SIG-M5 treated with dmso at 0.1 percent for 504 hours (cell line): Measurements from ENCODE around the gene TRABD2B.

Experiments used
- DNase-seq: peaks from one replicate; lab custom pipeline; 2025; ENCODE audit not compliant: unreplicated experiment; lab: John Stamatoyannopoulos, UW

Gene TRABD2B

DNA sequence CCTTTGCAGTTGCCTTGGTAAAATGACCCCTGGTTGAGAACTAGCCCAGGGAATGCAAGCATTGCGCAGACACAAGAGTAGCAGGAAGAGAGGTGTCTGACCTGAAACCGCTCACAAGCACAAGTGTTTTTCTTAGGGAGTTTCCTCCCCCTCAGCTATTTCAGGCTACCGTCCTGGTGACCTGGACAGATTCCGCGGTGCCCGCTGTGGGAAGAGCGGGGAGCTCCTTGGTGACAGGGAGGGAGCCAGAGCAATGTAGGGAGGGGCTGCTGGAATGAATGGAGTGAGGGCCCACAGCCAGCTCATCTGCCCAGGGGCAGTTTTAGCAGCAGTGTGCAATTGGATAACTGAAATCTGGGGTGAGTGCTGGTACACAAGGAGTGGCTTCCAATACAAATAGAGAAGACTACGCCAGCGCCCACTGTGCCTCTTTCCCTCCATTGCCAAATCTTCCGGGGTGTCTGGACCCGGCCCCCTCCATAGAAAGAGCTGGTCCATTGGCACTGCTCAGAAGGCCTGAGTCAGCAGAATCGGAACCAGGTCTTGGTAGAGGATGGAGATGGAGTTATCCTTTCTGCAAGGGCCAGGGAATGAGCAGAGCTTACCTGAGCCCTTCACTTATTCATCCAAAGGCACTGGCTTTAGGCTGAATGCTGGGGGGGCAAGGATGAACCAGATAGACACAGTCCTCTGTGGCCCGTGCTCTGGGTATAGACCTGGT, 82.8 kb downstream of the TRABD2B start:
- no peak for DNase-seq

DNA sequence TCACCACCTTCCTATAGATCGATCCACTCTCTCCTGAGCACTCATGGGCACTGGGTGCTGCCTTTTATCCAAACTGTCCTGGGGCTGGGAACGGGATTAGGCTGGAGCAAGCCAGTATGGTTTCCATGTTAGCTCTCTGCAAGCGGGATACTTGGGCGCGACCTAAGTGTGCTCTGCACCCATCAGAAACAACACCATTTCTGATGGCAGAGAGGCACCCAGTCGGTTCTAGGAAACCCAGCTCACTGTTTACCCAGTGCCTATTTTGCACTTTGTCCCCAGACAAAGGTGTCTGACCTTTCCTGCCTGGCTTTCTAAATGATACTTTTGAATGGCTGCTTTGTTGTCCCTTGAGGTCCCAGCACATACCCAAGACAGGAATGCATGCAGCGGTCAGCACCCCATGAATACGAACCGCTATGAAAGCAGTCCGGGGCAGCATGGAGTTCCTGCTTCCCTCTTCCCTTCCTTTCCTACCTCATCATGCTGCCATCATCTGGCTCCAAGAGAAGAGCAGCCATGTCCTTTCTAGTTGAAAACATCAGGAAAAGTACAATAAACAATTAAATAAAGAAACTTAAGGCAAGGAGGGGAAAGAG, 83.9 kb downstream of the TRABD2B start:
- DNase-seq = no peak

DNA sequence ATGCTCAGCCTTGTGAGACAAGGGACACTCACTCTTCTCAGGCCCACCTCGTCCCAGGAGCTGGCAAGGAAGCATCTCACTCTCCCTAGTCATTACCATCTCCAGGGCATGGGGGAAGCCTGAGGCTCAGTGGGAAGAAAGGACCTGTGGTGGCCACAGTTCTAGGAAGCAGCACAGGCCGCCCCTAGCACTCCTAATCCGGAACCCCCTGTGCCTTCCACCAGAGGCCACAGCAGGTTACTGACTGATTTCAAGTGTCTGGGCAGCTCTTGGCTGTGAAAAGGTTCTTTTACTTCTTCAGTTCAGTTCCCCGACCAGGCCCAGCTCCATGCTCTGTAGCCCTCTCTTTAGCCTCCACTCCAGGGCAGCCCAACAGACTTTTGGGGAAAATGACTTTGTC, 84.4 kb downstream of the TRABD2B start:
- no peak for DNase-seq

DNA sequence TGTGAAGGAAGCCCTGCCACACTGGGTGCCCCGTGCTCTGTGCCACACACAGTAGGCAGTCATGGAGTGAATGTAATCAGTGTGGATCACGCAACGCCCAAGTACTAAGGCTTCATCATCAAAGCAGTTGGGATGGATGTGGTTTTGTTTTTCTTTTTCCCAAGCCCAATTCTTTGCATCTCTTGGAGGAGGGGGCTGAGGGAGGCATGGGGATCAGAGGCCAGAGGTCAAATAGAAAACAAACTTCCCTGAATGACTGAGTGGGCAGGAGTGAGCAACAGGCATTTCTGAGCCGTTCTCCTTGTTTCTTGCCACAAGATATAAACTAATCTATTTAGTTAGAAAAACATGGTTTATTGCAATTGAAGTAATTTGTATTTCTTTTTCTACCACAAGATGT, 85.3 kb downstream of the TRABD2B start:
- DNase-seq = no peak

DNA sequence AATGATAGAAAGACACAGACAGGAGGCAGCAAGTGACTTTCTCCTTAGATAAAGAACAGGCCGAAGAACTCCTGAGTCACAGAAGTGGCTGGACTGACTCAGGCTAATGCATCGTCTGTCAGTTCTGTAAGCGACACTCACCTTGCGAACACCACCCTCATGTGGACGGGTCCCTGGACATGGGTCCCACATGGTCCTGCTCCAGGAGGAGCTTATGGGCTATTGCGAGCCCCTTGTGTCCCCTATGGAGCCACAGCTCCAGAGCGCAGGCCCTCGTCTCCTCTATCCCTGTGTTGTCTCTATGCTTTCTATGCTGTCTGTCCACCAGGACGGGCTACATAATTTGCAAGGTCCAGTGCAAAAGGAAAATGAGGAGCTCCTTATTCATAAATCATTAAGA, 85.8 kb downstream of the TRABD2B start:
- DNase-seq = no peak

DNA sequence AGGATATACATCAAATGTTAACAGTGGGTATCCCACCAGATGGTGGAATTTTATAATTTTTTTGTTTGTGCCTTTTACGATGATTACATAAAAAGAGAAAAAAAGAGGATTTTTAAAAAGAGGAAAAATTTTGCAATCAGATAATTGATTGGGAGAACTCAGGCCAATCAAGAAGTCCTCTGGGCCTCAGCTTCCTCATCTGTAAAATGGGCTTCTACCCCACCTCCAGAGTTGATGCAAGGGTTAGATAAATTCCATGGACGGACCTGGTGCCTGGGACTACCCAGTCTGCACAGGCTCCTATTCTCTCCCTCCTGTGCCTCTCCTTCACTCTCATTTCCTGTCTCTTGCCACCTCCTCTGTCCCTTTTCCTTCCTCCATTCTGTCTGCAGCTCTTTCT, 88.9 kb downstream of the TRABD2B start:
- DNase-seq = no peak

DNA sequence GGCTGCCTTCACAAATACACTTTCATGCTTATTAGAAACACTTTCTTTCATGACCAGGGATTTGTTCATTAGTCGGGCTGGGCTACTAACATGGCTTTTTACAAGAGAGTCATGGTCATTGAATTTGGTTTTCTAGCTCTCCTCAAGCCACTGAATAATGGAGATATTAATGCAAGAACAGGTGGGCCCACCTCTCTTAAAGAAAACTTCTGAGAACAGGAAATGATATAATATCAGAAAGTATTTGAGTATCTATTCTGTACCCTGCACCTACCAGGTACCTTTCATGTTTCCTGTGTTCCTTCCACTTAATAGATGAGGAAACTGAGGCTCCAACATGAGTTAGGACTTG, 90.0 kb downstream of the TRABD2B start:
- DNase-seq = no peak

DNA sequence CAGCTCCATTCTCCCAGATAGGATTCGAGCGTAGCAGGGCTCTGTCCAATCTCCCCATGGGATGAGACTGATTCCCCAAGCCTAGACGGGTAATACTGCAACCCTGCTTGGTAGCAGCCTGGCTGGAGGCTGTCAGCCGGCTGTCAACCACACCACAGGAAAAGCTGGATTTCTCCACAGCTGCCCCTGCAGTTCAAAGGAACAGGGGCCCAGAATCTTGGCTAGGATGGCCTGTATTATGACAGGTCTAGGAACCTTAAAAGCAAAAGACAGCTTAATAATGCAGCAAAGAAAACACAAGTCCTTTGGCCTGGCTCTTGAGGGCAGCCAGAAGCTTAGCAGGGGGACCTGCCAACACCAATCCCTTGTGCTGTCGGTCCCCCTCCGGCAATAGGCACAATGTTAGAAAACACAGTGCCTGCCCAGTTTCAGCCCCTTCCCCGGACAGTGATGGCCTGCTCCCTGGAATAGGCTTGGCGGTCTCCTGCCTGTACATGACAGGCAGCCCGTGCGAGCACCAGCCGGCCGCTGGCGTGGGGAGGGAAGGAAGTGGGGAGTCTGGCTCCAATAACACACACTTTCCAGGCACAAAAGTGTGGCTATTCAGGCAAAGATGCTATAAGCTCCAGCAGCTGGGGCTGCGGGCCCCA, 90.5 kb downstream of the TRABD2B start:
- no peak for DNase-seq

DNA sequence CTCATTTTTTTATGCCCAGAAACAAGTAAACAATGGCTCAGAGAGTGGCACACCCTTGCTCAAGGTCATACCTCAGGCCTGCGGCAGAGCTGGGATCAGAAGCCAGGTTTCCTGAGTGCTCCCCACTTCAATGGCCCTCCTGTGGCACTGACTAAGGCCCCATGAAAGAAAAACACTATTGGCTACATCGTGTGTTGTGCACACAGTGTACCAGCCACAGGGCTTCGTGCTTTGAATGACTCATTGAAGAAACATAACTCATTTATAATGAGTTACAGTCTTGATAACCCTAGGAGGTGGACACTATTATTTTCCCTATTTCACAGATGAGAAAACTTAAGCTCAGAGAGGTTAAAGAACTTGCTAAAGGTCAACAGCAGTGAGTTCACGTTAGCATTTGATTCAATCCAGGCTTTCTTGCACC, 91.2 kb downstream of the TRABD2B start:
- DNase-seq = no peak

DNA sequence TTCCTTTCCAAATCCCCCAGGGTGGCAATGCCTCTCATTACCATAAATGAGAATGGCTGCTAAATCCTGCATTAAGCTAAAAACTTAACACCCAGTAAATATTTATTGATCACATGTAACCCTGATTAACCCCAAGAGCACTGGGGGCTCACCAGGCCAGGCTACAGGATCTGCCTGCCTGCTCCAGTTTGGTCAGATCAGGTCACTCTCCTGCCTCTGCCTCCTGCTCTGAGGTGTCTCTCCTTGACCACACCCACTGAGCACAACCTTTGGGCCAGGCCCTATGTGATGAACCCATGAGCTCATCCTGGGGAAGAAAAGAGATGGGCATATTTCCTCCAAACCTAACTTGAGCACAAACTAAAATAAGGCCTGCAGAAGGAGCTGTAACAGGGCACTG, 93.5 kb downstream of the TRABD2B start:
- no peak for DNase-seq

DNA sequence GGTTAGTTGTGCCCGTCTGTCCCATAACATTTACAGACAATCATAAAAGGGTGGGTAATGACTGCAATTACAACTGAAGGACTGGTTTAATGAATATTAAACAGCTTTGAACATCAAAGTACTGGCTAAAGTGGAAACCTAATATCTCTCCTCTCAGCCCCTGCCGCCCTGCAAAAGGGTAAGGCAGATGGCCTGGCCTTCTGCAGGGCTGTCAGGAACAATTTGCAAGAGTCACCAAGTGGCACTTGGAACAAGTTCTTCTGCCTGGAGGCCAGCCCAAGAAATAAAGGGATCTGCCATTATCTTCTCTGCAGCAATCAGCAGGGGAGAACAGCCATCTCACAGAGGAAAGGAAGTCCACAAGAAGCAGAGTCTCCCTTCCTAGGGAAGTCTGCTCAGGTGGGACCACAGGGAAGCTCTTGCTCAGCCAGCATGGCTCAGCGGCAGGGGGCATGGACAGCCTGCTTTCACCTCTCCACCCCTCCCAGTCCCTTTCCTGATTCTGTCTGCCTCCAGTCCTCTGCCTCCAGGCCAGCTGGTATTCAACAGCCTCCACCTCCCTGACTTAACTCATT, 96.1 kb downstream of the TRABD2B start:
- DNase-seq = no peak

DNA sequence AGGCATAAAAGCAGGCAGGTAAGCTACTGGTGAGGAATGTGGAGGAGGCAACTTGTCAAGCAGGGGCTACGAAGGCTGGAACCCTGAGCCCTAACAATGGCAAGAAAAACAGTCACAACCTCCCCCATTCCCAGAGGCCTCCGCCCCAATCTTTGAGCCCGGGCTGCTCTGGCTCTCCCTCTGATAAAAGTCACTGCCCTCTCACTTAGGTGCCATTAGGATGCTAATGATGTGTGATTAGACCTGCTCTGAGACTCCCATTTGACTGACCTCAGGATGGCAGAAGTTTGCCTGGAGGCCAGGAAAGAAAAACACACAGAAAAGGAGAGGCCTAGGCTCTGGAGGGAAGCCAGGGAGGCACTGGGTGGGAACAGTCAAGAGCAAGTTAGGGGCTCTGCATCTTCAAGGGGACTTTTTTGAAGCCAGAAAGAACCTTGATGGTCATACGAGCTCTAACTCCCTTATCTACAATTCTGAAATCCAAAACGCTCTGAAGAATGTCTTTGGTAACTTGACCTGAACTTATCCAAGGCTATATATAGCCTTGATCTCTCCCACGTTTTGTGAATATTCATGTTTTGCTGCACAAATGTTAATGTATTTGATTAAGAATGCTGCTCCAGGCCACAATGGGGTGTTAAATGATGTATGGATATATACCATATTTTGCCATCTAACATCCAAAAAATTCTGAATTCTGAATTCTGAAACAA, 98.9 kb downstream of the TRABD2B start:
- no peak for DNase-seq

DNA sequence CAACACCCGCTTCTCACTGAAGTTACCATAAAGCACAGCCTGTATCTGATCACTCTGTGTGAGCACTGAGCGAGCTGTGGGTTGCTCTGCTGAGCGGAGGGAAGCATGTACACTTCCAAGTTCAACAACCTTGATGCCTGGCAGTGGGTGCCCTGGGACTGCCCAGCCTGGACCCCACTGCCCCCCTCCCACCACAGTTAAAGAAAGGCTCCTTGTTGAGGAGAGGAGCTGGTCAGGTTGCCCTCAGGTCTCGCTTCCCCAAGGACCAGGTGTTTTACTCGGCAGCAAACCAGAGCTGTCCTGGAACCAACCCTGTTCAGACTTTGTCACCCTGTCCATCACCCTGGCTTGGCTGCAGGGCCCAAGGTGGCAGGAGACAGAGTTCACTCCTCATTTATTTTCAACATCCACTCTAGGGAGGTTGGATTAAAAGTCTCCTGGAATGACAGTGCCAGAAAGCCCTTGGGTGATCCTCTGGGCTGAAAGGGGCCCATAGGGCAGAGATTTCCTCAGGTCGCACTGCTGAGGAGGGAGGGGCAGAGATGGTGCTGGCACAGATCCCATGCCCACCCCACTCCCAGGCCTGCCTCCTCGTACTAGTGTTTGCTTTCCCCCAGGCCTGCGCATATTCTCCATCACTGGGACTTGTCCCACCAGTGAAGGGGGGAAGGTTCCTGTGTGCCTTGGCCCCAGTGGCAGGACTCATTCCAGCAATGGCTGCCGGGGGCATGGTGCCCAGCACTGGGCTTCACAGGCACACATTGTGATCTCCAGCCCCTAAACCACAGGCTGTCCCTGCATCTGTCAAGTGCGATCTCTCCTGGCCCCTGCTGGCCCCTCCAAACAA, 101.7 kb downstream of the TRABD2B start:
- DNase-seq = no peak

DNA sequence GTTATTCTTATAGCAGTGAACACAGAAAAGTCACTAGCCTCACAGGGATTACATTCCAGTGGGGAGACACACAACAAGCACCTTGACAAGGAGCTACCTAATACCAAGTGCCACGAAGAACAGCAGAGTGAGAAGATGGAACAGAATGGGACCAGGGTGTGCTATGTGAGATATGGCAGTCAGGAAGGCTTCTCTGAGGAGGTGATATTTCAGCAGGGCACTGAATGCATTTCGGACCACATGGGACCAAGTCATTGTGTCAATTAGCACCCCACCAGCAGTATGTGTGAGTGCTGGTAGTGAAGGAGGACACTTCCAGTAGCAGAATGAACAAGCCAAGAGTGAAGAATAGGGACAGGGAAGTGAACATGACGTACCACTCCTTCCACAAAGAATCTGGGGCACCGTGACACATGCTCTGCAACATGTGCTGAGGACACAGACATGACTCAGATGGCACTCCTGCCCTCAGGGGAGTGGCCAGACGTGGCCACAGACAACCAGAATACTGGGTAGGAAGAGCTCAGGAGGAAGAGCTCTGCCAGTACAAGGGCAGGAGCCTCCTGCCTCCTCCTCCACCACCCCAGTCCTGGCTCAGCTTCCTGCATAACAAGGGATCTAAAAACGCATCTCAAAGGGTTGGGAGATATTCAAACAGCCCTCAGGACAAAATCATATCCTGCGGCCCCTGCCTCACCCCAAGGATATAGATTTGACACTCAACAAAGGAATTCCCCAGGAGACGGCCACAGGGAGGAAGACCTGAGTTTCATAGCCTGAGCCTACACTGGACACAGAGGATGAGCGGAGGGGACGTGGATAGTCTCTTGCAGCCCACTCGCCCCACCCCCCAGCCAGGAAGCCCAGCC, 102.5 kb downstream of the TRABD2B start:
- peak; percentile 3 for DNase-seq

DNA sequence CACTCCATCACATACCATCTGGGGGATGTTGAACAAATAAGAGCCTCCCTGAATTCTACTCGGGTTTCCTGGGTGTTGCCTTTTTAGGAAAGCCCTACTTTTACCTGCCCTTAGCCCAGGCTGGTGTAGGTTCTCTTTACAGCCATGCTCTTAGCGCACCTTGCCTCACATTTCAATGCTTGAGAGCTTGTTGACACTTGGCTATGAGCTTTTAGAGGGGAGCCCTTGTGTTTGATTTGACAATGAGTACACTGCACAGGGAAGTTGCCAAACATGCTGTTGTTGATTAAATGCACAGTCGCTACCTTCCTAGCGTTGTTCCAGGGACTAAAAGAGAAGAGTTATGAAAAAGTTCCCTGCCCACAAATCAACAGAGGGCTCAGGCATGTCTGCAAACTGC, 103.8 kb downstream of the TRABD2B start:
- no peak for DNase-seq

DNA sequence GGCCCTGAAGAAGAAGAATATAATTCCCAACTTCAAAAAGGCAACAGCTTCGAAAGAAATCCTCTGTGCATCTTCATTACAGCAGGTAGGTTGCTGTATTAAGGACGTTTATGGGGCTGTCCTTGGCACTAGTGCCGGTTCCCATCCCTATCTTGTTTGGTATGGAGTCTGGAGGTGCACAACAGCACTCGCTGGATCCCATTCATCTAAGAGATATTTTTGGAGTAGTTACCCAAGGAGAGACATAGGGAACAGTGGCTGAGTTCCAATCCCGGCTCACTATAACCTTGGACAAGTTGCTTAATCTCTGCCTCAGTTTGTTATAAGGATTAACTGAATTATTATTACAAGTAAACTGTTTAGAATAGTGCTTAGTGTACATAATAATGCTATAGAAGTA, 106.4 kb downstream of the TRABD2B start:
- no peak for DNase-seq

DNA sequence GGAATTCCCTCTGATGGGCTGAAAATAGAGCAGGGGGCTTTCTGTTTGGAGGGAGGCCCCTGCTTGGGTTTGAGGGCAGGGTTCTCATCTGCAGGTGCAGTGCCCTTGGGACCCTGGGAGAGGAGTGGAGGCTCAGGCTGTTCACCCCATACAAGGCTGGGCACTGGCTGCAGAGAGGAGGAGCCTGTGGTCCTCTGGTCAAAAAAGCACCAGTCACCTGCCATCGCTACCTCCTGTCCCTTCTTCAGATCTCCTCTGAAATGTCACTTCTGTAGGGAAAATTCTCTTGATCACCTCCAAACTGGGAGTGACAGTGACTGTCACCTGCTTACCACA, 108.9 kb downstream of the TRABD2B start:
- DNase-seq = no peak

DNA sequence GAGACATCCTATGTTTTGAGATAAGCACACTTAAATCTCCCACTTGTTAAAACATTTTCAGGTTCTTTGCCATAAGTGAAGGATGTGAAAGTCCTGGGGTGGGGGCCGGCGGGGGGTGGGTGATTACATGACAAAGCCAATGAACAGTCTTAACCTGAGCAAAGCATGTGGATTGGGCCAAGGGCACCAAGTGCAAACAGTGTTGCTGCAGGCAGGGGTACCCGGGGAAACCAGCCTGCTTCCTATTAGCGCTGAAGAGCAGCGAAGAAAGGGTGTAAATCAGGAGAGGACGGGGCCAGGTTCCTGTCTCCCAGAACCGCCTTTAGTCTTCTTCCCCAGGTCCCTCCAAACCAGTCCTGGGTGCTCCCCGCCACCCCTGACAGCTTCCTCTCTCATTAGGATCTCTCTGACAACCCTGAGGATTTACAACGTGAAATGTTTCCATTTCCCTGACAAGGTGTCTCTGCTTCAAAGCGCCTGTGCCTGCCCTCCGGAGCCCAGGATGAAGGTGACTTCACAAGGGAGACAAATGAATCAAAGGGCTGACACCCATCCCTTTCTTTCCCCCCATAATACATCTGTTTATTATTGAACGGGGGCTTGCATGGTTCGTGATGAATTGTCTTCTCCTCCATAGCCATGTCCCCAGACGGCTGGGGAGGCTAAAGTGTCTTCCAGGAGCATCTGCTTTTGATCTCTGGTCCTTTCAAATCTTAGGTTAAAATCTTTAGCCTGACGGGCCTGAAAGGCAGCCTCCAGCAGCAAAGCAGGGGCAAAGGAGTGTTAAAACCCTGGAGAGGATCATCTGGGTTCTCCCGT, 109.5 kb downstream of the TRABD2B start:
- no peak for DNase-seq

DNA sequence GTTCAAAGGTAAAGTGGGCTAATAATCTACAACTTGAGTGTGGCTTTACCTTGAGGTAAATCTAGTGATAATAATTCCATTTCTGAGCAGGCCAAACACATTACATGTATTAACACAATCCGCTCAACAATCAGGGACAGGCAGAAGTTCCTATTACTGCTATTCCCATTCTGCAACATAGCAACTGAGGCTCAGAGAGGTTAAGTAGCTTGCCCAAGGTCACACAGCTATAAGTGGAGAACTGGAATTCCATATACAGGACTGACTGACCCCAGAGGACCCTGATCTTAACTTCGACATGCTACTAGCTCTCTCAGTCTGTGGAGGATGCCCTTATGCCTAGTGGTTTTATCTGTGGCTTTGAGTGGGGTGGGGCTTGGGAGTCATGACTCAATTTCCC, 110.1 kb downstream of the TRABD2B start:
- no peak for DNase-seq
